NCI-H2081 (cell line): Measurements from ENCODE around the gene SDF2.

ENCODE experiments used
- DNase-seq, 2 experiments: peaks; one replicate each; lab custom pipeline; 2025; lab: John Stamatoyannopoulos, UW

Gene SDF2

GRCh38 chr17:28661635-28662526 is at the start of gene SDF2, which contains the start of gene SUPT6H:
Gene SDF2 (minus strand): TSS chr17:28661906. CDS start chr17:28661876, 30 bp downstream.
Gene SUPT6H (plus strand): TSS chr17:28662205. CDS start chr17:28673402, 11,197 bp downstream.
- DNase-seq, result peak; percentile 76 to 84

GRCh38 chr17:28710861-28711722 is 49.4 kb upstream of the SDF2 start:
- peak; percentile 71 to 78 for DNase-seq

- no peak for DNase-seq
These were observed 45.6 kb upstream of the SDF2 start for GRCh38 chr17:28707339-28707720.

- DNase-seq, result no peak
These were observed 45.0 kb upstream of the SDF2 start for GRCh38 chr17:28706471-28707338.

- no peak for DNase-seq
These were observed 44.1 kb upstream of the SDF2 start for GRCh38 chr17:28705728-28706334.

GRCh38 chr17:28705074-28705659 is 43.5 kb upstream of the SDF2 start:
- DNase-seq, result no peak

- DNase-seq, result no peak
These were observed 42.6 kb upstream of the SDF2 start for GRCh38 chr17:28704219-28704858.

- DNase-seq, result no peak
These were observed 42.0 kb upstream of the SDF2 start for GRCh38 chr17:28703552-28704218.

GRCh38 chr17:28702752-28703150 is 41.0 kb upstream of the SDF2 start:
- DNase-seq, result no peak

- peak; percentile 42 to 68 for DNase-seq
These were observed 40.5 kb upstream of the SDF2 start for GRCh38 chr17:28702026-28702751.

- no peak for DNase-seq
These were observed 39.3 kb upstream of the SDF2 start for GRCh38 chr17:28700830-28701492.

GRCh38 chr17:28700278-28700677 is 38.6 kb upstream of the SDF2 start:
- DNase-seq, result no peak

GRCh38 chr17:28698253-28698941 is 36.7 kb upstream of the SDF2 start:
- no peak for DNase-seq

GRCh38 chr17:28693869-28694268 is 32.2 kb upstream of the SDF2 start:
- no peak for DNase-seq

- no peak for DNase-seq
These were observed 27.3 kb upstream of the SDF2 start for GRCh38 chr17:28689011-28689410.

- no peak for DNase-seq
These were observed 26.8 kb upstream of the SDF2 start for GRCh38 chr17:28688481-28688880.

- no peak for DNase-seq
These were observed 24.6 kb upstream of the SDF2 start for GRCh38 chr17:28686296-28686695.

- DNase-seq, result no peak
These were observed 23.7 kb upstream of the SDF2 start for GRCh38 chr17:28685366-28685765.
